H1 (cell line): ENCODE results near the gene SNF8. TPM values are rescaled to one million over a fixed set of nuclear protein-coding genes. Genes with fewer than 3 reads are reported as not detected.

Experiments used
- CREB1 ChIP-seq: IDR thresholded peaks from 2 replicates; pipeline ENCODE4 v1.6.1; 2012; ENCODE audit warnings: inconsistent platforms
- CTCF ChIP-seq, 3 experiments: IDR thresholded peaks; 1 replicate in 2 of 3; 2 replicates in 1 of 3; pipeline versions ENCODE4 v1.5.1 to v1.6.1; 2011; ENCODE audit warnings: low read length in 3 of 3, mild to moderate bottlenecking in 3 of 3, inconsistent platforms in 2 of 3, low read depth in 1 of 3, moderate library complexity in 1 of 3; ENCODE audit not compliant: insufficient read depth in 1 of 3; ENCODE audit errors: control extremely low read depth in 1 of 3
- GTF2F1 ChIP-seq: IDR thresholded peaks from 2 replicates; pipeline ENCODE4 v1.6.1; 2012; ENCODE audit warnings: low read depth, low read length, improper control_type of control experiment, borderline replicate concordance
- RXRA ChIP-seq: IDR thresholded peaks from 2 replicates; pipeline ENCODE4 v1.6.1; 2011; ENCODE audit warnings: low read depth, mild to moderate bottlenecking, low read length, moderate library complexity; ENCODE audit not compliant: insufficient read depth
- polyA plus RNA-seq, 7 experiments: library from polyadenylated mRNA; depleted of rRNA in 3 of 7; stranded (reverse) in 5 of 7; unstranded in 2 of 7; fragments of >200 nt in 5 of 7; fragments of 200-250 nt in 2 of 7; gene quantifications; 1 replicate in 5 of 7; 2 replicates in 1 of 7; 4 replicates in 1 of 7; pipeline versions ENCODE4 v1.2.1 to v1.2.3, GENCODE V29; 2011 to 2013; ENCODE audit warnings: missing spikeins in 2 of 7, mixed read lengths in 2 of 7
- total RNA-seq: library from RNA; stranded (reverse); fragmentation: NEBNext Ultra II Directional; extraction: Animal tissue kit (Norgen Biotek cat#: 25700); gene quantifications from 2 replicates; pipeline ENCODE4 v1.2.1, GENCODE V29; 2021

Gene SNF8
- total and polyA plus RNA-seq, 2 of the 8 experiments (the other 6 are each of a cell fraction or from before 2014, with no cell fraction given), result 132 to 133 TPM

GRCh38 chr17:48981927-48982539, 37.4 kb upstream of the SNF8 start (continued):
- no peak for TF ChIP-seq CREB1
- TF ChIP-seq RXRA, result no peak
- no peak for TF ChIP-seq GTF2F1
- no peak for TF ChIP-seq CTCF (IDR thresholded peaks at IDR 0.05; ENCODE audit: control extremely low read depth in 1 of 3, insufficient read depth in 1 of 3, low read depth in 1 of 3, low read length in 3 of 3)
